IMR-90 (cell line): ENCODE data around the gene CWH43.

Source experiments
- CEBPB ChIP-seq: IDR thresholded peaks from 2 replicates; pipeline ENCODE4 v1.6.1; 2012; ENCODE audit warnings: low read depth, low read length, improper control_type of control experiment
- CTCF ChIP-seq: conservative IDR thresholded peaks from 2 replicates; pipeline ENCODE4 v1.5.1; 2012; ENCODE audit warnings: mild to moderate bottlenecking, low read depth, low read length, improper control_type of control experiment
- ELK1 ChIP-seq: fragments of 150-350 bp; IDR thresholded peaks from 2 replicates; pipeline ENCODE4 v1.6.1; 2016; ENCODE audit warnings: low read depth, mild to moderate bottlenecking, low read length, moderate library complexity, borderline replicate concordance
- MAFK ChIP-seq: IDR thresholded peaks from 2 replicates; pipeline ENCODE4 v1.6.1; 2012; ENCODE audit warnings: low read depth, low read length, improper control_type of control experiment
- POLR2A ChIP-seq: IDR thresholded peaks from 2 replicates; pipeline ENCODE4 v1.6.1; 2012; ENCODE audit warnings: mild to moderate bottlenecking, low read depth, low read length

- TF ChIP-seq ELK1 = no peak
- no peak for TF ChIP-seq POLR2A
- no peak for TF ChIP-seq CTCF
- no peak for TF ChIP-seq MAFK
- TF ChIP-seq CEBPB = no peak
Measured at GRCh38 chr4:48986654-48987164, 634 bp downstream of the CWH43 start.
